ENCODE results near the gene HECTD4. TPM values are rescaled to one million over a fixed set of nuclear protein-coding genes. Genes with fewer than 3 reads are reported as not detected.

The HECTD4 gene
- total and polyA plus RNA-seq, 2 of the 4 experiments (the other 2 are of a cell fraction), result 12.9 to 13.0 TPM

DNA sequence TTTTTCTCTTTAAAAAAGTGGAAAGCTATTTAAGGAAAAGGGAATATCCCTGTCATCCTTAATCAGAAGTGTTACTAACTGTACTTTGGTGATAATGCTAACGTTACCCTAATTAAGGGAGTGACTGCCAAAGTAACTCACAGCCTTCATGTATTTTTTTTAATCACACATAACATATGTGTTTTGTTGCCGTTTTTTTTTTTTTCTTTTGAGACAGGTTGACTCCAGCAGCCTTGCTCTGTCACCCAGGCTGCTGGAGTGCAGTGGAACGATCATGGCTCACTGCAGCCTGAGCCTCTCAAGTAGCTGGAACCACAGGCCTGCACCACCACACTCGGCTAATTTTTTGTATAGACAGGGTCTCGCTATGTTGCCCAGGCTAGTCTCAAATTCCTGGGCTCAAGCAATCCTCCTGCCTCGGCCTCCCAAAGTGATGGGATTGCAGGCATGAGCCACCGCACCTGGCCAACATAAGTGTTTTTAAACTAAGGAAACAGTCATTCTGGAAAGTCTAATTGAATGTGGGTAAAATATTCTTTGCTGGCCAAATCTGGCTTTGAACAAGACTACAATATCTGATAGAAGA is 56.5 kb downstream of the HECTD4 start:
- no peak overlapping the region for H2BK15ac ChIP-seq (ENCODE audit: low read depth, low read length)
- CTCF ChIA-PET, result interaction anchor here (0.6 kb wide), 1 partner anchor 958 kb away, joined by 5 read pairs; no protein-coding TSS in a partner anchor
- in situ Hi-C loops (cut with MboI; ENCODE audit: low sequenced_read_pairs), result no loop called here

More for the DNA sequence above, 56.5 kb downstream of the HECTD4 start:
- BruUV-seq (replicated peaks), result no TSS peak
- Histone ChIP-seq H3K79me1 (ENCODE audit: low read depth in 1 of 2, low read length in 2 of 2) (peaks cover 29 to 55% of the 10 kb centered on the region in 2 experiments), H3K4ac (ENCODE audit: low read depth, low read length) (no peak overlapping the region), H3K4me3 (ENCODE audit: insufficient read depth, low read depth, low read length) (no peak overlapping the region), H4K20me1 (ENCODE audit: insufficient read depth, low read length) (peaks cover 21% of the 10 kb centered on the region), H3K4me1 (ENCODE audit: control insufficient read depth, insufficient read depth, low read length) (peaks cover 2% of the 10 kb centered on the region), H3K23ac (ENCODE audit: low read depth, low read length) (no peak overlapping the region), H3K9me3 (ENCODE audit: control insufficient read depth, insufficient read depth, low read length) (no peaks in the 10 kb centered on the region), H3K18ac (ENCODE audit: low read depth, low read length) (no peak overlapping the region), H2BK120ac (ENCODE audit: low read depth, low read length) (no peak overlapping the region), H2AFZ (replicated peaks; ENCODE audit: low read length, poor library complexity) (no peak overlapping the region), H3K4me2 (ENCODE audit: low read depth, low read length) (no peak overlapping the region), H2AK5ac (ENCODE audit: low read depth, low read length) (no peak overlapping the region), H3K9me1 (ENCODE audit: insufficient read depth, low read length) (peaks cover 3% of the 10 kb centered on the region), H2BK5ac (ENCODE audit: low read depth, low read length, poor library complexity, severe bottlenecking) (no peak overlapping the region), H3K27ac (ENCODE audit: insufficient read depth, low read length) (no peak overlapping the region), H2AK9ac (replicated peaks; ENCODE audit: low read depth, low read length, poor library complexity) (no peak overlapping the region), H3K36me3 (ENCODE audit: control insufficient read depth, insufficient read depth, low read length) (no peaks in the 10 kb centered on the region), H4K91ac (ENCODE audit: insufficient read depth, low read depth, low read length) (no peak overlapping the region), H3K27me3 (ENCODE audit: control insufficient read depth, insufficient read depth, low read length) (no peaks in the 10 kb centered on the region), H4K5ac (ENCODE audit: low read depth, low read length) (no peak overlapping the region), H4K8ac (ENCODE audit: low read depth in 2 of 2, low read length in 2 of 2) (no peak overlapping the region), H3K14ac (replicated peaks; ENCODE audit: low read depth, low read length) (no peak overlapping the region), H3K9ac (ENCODE audit: low read depth, low read length) (no peak overlapping the region), H3K56ac (ENCODE audit: extremely low read depth, insufficient read depth, low read length) (no peak overlapping the region), H2BK20ac (ENCODE audit: low read depth, low read length) (no peak overlapping the region)
- dilution Hi-C loops (cut with HindIII; ENCODE audit: low sequenced_read_pairs, unreplicated experiment) (no loop called here), intact Hi-C loops (cut with micrococcal nuclease) (no loop called here)
- WGBS, 2 experiments (ENCODE audit: extremely low coverage in 2 of 2, insufficient read length in 1 of 2), result no CpG with 5 or more reads among the region's 7 CpGs
- POLR2A ChIA-PET (ENCODE audit: unreplicated experiment), result no interaction called here
- DNase-seq (no peak), ATAC-seq (ENCODE audit: low read depth) (no peak)
- TF ChIP-seq RCOR1 (IDR thresholded peaks at IDR 0.05; ENCODE audit: insufficient replicate concordance, low read length), result no peak
- TF ChIP-seq NFE2L2 (IDR thresholded peaks at IDR 0.05; ENCODE audit: low read depth, low read length), result no peak
- no peak for TF ChIP-seq MAZ (IDR thresholded peaks at IDR 0.05; ENCODE audit: borderline replicate concordance, low read depth, low read length)
- TF ChIP-seq RFX5 (IDR thresholded peaks at IDR 0.05; ENCODE audit: low read depth, low read length), result no peak
- no peak for TF ChIP-seq SMC3 (IDR thresholded peaks at IDR 0.05; ENCODE audit: low read depth, low read length)
- no peak for TF ChIP-seq BHLHE40 (IDR thresholded peaks at IDR 0.05; ENCODE audit: low read depth, low read length)

All from IMR-90 (cell line).